ENCODE data around the gene SLC16A1. TPM values are rescaled to one million over a fixed set of nuclear protein-coding genes. Genes with fewer than 3 reads are reported as not detected.
A peak's percentile ranks its signal among the peaks of the same experiment; 100 is the strongest.

SLC16A1 gene
- total RNA-seq, 2 donors from 2014 or later = 14.6 to 110 TPM

DNA sequence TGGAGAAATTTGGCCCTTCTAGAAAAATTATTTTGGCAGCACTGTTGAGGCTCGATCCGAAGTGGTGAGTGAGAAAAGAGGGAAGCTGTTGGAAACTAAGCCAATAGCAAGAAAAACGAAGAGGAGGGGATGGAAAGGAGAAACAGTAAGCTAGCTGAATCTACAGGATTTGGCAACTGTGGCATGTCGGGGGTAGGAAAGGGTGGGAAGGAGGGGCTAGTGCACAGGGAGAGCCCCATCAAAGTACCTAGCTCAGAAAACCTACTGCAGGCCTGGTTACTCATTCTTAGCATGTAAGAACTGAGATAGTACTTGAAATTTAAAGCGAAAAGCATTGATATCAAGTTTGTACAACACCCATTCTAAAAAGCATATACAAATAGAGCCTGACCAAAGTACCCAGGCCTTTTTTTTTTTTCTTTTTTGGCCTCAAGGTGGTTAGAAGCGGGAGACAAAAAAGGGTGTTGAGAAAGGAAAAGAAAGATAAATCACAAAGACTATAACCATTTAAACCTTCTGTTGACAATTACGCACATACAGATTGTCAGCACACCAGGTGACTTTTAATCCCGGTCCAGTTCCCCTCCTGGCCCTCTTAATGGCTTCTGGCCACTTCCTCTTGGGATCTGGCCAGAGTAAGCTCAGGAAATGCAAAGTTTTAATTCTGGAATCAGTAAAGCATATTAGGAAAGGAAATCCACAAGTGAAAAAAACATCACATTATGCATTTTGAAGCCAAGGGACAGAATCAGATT is 50.4 kb downstream of the SLC16A1 start:
- peak overlapping the region in 1 of 2 donors; percentile 50 for H3K27ac ChIP-seq
- peak; percentile 11 for DNase-seq (ENCODE audit: low spot score)
- no peak overlapping the region for H3K4me3 ChIP-seq
- H3K4me1 ChIP-seq (replicated peaks) = no peaks in the 10 kb centered on the region
- no peaks in the 10 kb centered on the region for H3K27me3 ChIP-seq (replicated peaks; ENCODE audit: insufficient read depth)
- H3K36me3 ChIP-seq = no peaks in the 10 kb centered on the region
- WGBS = 55% methylated on average over 8 of the region's 8 CpGs
- H3K9me3 ChIP-seq = no peaks in the 10 kb centered on the region
- TF ChIP-seq POLR2A (IDR thresholded peaks at IDR 0.05) (no peak), POLR2AphosphoS5 (IDR thresholded peaks at IDR 0.05) (peak; percentile 76)
- TF ChIP-seq, protein P1, sequence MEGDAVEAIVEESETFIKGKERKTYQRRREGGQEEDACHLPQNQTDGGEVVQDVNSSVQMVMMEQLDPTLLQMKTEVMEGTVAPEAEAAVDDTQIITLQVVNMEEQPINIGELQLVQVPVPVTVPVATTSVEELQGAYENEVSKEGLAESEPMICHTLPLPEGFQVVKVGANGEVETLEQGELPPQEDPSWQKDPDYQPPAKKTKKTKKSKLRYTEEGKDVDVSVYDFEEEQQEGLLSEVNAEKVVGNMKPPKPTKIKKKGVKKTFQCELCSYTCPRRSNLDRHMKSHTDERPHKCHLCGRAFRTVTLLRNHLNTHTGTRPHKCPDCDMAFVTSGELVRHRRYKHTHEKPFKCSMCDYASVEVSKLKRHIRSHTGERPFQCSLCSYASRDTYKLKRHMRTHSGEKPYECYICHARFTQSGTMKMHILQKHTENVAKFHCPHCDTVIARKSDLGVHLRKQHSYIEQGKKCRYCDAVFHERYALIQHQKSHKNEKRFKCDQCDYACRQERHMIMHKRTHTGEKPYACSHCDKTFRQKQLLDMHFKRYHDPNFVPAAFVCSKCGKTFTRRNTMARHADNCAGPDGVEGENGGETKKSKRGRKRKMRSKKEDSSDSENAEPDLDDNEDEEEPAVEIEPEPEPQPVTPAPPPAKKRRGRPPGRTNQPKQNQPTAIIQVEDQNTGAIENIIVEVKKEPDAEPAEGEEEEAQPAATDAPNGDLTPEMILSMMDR (IDR thresholded peaks at IDR 0.05) = no peak
- intact Hi-C loops (cut with DNase I) = no loop called here

DNA sequence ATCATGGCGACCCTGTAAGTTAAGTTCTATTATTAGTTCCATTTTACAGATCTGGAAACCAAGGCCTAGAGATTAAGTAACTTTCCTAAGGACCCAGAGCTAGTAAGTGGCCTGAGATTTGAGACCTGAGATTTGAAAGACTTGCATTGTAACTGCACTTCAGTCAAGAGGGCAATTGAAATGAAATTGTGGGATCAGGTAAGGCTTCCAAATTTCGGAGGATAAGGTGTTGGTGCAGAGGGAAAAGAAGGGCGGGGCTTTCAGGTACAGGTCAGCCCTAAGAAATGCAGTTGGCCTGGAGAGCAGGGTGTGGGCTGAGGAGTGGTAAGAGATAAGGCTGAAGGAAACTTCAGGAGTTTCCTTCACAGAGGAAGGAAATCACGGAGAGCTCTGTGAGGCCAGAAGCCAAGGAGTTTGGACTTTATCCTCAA is 51.1 kb downstream of the SLC16A1 start:
- H3K4me1 ChIP-seq (replicated peaks) = no peaks in the 10 kb centered on the region
- TF ChIP-seq, protein P1 (IDR thresholded peaks at IDR 0.05) = no peak
- intact Hi-C loops (cut with DNase I) = no loop called here
- 78% methylated on average over 4 of the region's 4 CpGs for WGBS
- H3K27ac ChIP-seq = peak overlapping the region in 1 of 2 donors; percentile 50
- H3K9me3 ChIP-seq = no peaks in the 10 kb centered on the region
- DNase-seq (ENCODE audit: low spot score) = no peak
- H3K27me3 ChIP-seq (replicated peaks; ENCODE audit: insufficient read depth) = no peaks in the 10 kb centered on the region
- no peaks in the 10 kb centered on the region for H3K36me3 ChIP-seq
- no peak overlapping the region for H3K4me3 ChIP-seq

DNA sequence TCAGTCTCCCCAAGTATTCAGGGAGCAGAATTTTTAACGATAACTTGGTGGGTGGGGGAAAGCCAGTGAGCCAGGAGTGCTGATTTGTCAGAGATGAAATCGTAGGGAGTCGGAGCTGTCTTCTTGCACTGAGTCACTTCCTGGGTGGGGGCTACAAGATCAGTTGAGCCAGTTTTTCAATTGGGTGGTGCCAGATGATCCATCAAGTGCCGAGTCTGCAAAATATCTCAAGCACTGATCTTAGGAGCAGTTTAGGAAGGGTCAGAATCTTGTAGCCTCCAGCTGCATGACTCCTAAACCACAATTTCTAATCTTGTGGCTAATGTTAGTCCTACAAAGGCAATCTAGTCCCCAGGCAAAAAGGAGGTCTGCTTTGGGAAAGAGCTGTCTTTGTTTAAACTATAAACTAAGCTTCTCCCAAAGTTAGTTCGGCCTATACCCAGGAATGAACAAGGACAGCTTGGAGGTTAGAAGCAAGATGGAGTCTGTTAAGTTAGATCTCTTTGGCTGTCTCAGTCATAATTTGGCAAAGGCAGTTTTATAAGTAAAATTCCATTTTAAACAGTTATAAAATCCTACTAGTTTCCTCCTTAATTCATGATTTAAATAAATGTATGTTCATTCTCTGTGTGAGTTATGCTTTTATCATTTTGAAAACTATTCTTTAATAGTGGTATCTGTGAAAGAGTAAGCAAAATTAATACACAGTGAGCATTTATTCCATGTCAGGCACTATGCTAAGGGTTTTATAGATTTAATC is 51.7 kb downstream of the SLC16A1 start:
- Histone ChIP-seq H3K4me1 (replicated peaks) (no peaks in the 10 kb centered on the region), H3K27ac (peak overlapping the region in 1 of 2 donors; percentile 50), H3K4me3 (no peak overlapping the region), H3K27me3 (replicated peaks; ENCODE audit: insufficient read depth) (no peaks in the 10 kb centered on the region), H3K36me3 (no peaks in the 10 kb centered on the region), H3K9me3 (no peaks in the 10 kb centered on the region)
- TF ChIP-seq POLR2AphosphoS5 (IDR thresholded peaks at IDR 0.05) = no peak
- no peak for TF ChIP-seq POLR2A (IDR thresholded peaks at IDR 0.05)
- TF ChIP-seq, protein P1 (IDR thresholded peaks at IDR 0.05) = no peak
- intact Hi-C loops (cut with DNase I) = no loop called here
- 63% methylated on average over 5 of the region's 5 CpGs for WGBS
- DNase-seq (ENCODE audit: low spot score) = no peak

DNA sequence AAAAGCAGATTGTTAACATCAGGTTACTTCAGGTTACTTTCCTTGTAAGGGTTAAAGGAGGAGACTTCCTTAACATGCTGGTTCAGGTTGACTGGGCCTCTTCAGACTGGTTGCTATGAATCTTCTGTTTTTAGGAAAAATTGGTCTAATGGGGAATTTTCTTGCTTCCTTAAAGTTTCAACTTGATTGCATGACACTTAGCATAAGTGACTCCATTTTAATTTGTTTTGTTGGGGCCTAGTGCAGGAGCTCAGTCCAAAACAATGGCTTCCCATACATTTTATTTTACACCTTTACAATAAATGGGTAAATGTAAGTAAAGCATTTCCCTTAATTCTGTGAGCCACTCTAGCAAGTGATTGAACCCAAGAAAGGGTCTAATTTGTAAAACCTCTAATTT is 53.8 kb downstream of the SLC16A1 start:
- no peak for TF ChIP-seq POLR2AphosphoS5 (IDR thresholded peaks at IDR 0.05)
- TF ChIP-seq POLR2A (IDR thresholded peaks at IDR 0.05) = no peak
- TF ChIP-seq, protein P1 (IDR thresholded peaks at IDR 0.05) = no peak
- no peak overlapping the region for H3K4me3 ChIP-seq
- DNase-seq (ENCODE audit: low spot score) = no peak
- H3K36me3 ChIP-seq = no peaks in the 10 kb centered on the region
- no peaks in the 10 kb centered on the region for H3K4me1 ChIP-seq (replicated peaks)
- H3K9me3 ChIP-seq = no peaks in the 10 kb centered on the region
- no peaks in the 10 kb centered on the region for H3K27me3 ChIP-seq (replicated peaks; ENCODE audit: insufficient read depth)
- no peak overlapping the region for H3K27ac ChIP-seq
- intact Hi-C loops (cut with DNase I) = no loop called here
